Measurements from ENCODE around the gene GPR101.

The GPR101 gene, protein sequence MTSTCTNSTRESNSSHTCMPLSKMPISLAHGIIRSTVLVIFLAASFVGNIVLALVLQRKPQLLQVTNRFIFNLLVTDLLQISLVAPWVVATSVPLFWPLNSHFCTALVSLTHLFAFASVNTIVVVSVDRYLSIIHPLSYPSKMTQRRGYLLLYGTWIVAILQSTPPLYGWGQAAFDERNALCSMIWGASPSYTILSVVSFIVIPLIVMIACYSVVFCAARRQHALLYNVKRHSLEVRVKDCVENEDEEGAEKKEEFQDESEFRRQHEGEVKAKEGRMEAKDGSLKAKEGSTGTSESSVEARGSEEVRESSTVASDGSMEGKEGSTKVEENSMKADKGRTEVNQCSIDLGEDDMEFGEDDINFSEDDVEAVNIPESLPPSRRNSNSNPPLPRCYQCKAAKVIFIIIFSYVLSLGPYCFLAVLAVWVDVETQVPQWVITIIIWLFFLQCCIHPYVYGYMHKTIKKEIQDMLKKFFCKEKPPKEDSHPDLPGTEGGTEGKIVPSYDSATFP

DNA sequence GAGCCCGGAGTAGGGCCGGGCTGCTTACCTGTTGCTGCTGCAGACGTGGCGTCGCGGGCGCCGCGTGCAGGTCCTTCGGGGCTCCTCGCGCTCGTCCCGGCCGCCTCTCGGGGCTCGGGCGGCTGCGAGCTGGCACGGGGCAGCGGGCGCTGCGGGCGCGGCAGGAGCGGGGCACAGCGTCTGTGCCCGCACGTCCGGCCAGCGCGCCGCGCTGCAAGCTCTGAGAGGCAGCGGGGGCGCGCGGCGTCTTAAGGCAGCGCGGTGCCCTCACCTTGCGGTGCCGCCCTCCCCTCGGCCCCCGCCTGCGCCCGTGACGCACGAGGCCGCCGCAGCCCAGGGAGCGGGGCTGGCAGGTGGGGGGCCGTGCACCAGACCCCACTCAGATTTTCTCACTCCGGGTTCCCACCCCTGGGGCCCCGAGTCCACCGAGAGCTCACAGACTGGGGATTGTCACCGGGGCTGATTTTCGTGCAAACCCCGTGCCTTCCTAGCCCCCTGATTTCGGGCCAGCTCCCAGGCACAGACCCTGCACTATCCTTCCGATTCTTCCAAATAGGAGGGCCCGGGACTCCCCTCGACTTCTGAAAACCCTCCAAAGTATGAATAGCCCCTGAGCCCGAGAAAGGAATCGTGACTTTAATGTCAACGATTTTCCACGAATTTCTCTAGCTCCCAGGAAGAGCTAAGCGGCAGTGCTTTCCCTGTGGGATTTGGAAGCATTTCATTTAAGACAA is at the start of gene GPR101:
Gene GPR101, minus strand, starts transcription at position 222 of the 734 bp plus-strand sequence. CDS start 2,321 bp downstream, outside the sequence.
- H3K27ac ChIP-seq (ENCODE audit: low read depth, low read length) = no peak within 1 kb of the TSS
- H3K4me2 ChIP-seq (ENCODE audit: low read length) = no peak within 1 kb of the TSS
- H3K27me3 ChIP-seq (ENCODE audit: control insufficient read depth, low read length) = peaks cover 14% of the 10 kb centered on the region
- H3F3A ChIP-seq (ENCODE audit: control insufficient read depth, insufficient read depth) = no peaks in the 10 kb centered on the region
- no peaks in the 10 kb centered on the region for H3K36me3 ChIP-seq (ENCODE audit: control insufficient read depth, low read length)
- H3K79me2 ChIP-seq (ENCODE audit: control insufficient read depth, low read length) = no peaks in the 10 kb centered on the region
- H3K9me3 ChIP-seq (ENCODE audit: control insufficient read depth, insufficient read depth, low read length) = no peaks in the 10 kb centered on the region
- no peak within 1 kb of the TSS for H3K4me3 ChIP-seq (ENCODE audit: low read length)
- no peaks in the 10 kb centered on the region for H4K20me1 ChIP-seq (ENCODE audit: control insufficient read depth, insufficient read depth, low read depth, low read length)
- no peaks in the 10 kb centered on the region for H3K4me1 ChIP-seq (ENCODE audit: control insufficient read depth, low read length)
- TF ChIP-seq, protein P1, sequence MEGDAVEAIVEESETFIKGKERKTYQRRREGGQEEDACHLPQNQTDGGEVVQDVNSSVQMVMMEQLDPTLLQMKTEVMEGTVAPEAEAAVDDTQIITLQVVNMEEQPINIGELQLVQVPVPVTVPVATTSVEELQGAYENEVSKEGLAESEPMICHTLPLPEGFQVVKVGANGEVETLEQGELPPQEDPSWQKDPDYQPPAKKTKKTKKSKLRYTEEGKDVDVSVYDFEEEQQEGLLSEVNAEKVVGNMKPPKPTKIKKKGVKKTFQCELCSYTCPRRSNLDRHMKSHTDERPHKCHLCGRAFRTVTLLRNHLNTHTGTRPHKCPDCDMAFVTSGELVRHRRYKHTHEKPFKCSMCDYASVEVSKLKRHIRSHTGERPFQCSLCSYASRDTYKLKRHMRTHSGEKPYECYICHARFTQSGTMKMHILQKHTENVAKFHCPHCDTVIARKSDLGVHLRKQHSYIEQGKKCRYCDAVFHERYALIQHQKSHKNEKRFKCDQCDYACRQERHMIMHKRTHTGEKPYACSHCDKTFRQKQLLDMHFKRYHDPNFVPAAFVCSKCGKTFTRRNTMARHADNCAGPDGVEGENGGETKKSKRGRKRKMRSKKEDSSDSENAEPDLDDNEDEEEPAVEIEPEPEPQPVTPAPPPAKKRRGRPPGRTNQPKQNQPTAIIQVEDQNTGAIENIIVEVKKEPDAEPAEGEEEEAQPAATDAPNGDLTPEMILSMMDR (IDR thresholded peaks at IDR 0.05; ENCODE audit: low read depth, low read length, poor library complexity, severe bottlenecking) = no peak
- no peak for TF ChIP-seq EZH2phosphoT487 (IDR thresholded peaks at IDR 0.05; ENCODE audit: borderline replicate concordance, low read length)
- no peaks in the 10 kb centered on the region for H3K9me2 ChIP-seq (replicated peaks; ENCODE audit: control insufficient read depth, low read length)

DNA sequence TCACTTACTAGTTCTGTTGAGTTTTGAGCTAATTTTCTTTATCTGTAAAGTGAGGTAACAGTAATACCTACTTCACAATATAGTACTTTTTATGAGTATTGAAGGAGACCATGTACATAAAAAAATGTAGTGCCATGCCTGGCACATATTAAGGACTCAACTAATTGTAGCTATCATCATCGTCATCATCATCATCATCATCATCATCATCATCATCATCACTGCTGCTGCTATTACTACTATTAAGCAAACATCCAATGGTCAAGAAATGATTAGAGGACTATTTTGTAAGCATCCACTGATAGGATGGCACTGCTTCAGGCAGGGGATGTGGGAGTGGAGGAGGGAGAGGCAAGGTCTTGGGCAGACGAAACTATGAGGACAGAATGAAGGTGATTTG is 47.4 kb upstream of the GPR101 start:
- Histone ChIP-seq H3F3A (ENCODE audit: control insufficient read depth, insufficient read depth) (no peaks in the 10 kb centered on the region), H3K4me2 (ENCODE audit: low read length) (no peak overlapping the region), H3K36me3 (ENCODE audit: control insufficient read depth, low read length) (no peaks in the 10 kb centered on the region), H4K20me1 (ENCODE audit: control insufficient read depth, insufficient read depth, low read depth, low read length) (no peaks in the 10 kb centered on the region), H3K27me3 (ENCODE audit: control insufficient read depth, low read length) (no peaks in the 10 kb centered on the region), H3K27ac (ENCODE audit: low read depth, low read length) (no peak overlapping the region), H3K79me2 (ENCODE audit: control insufficient read depth, low read length) (no peaks in the 10 kb centered on the region), H3K9me3 (ENCODE audit: control insufficient read depth, insufficient read depth, low read length) (no peaks in the 10 kb centered on the region), H3K4me3 (ENCODE audit: low read length) (no peak overlapping the region), H3K9me2 (replicated peaks; ENCODE audit: control insufficient read depth, low read length) (no peaks in the 10 kb centered on the region), H3K4me1 (ENCODE audit: control insufficient read depth, low read length) (no peaks in the 10 kb centered on the region)
- TF ChIP-seq, protein P1 (IDR thresholded peaks at IDR 0.05; ENCODE audit: low read depth, low read length, poor library complexity, severe bottlenecking) = no peak
- no peak for TF ChIP-seq EZH2phosphoT487 (IDR thresholded peaks at IDR 0.05; ENCODE audit: borderline replicate concordance, low read length)

DNA sequence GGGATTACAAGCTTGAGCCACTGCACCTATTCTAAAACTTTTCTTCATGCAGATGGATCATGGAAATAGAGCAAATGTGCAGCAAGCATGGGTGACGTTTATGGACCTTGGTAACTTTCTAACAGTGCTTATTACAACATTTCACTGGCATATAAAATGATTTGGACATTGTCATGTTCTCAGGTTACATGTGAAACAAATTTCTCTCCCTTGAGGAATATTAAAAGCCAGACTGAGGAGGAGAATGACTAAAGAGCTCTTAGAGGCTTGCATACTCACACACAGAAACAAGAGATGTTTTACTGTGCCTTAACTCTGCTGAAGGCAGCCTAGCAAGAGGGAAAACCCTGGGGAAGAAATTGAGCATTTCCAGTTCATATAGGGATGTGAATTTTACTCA is 38.6 kb upstream of the GPR101 start:
- H3K9me2 ChIP-seq (replicated peaks; ENCODE audit: control insufficient read depth, low read length) = no peaks in the 10 kb centered on the region
- no peaks in the 10 kb centered on the region for H3K36me3 ChIP-seq (ENCODE audit: control insufficient read depth, low read length)
- H3K9me3 ChIP-seq (ENCODE audit: control insufficient read depth, insufficient read depth, low read length) = no peaks in the 10 kb centered on the region
- H3K27me3 ChIP-seq (ENCODE audit: control insufficient read depth, low read length) = no peaks in the 10 kb centered on the region
- TF ChIP-seq, protein P1 (IDR thresholded peaks at IDR 0.05; ENCODE audit: low read depth, low read length, poor library complexity, severe bottlenecking) = no peak
- no peak for TF ChIP-seq EZH2phosphoT487 (IDR thresholded peaks at IDR 0.05; ENCODE audit: borderline replicate concordance, low read length)
- no peaks in the 10 kb centered on the region for H3K4me1 ChIP-seq (ENCODE audit: control insufficient read depth, low read length)
- no peaks in the 10 kb centered on the region for H4K20me1 ChIP-seq (ENCODE audit: control insufficient read depth, insufficient read depth, low read depth, low read length)
- no peaks in the 10 kb centered on the region for H3K79me2 ChIP-seq (ENCODE audit: control insufficient read depth, low read length)
- no peak overlapping the region for H3K4me2 ChIP-seq (ENCODE audit: low read length)
- H3K4me3 ChIP-seq (ENCODE audit: low read length) = no peak overlapping the region
- H3F3A ChIP-seq (ENCODE audit: control insufficient read depth, insufficient read depth) = no peaks in the 10 kb centered on the region
- H3K27ac ChIP-seq (ENCODE audit: low read depth, low read length) = no peak overlapping the region

Data from DOHH2 (cell line).